Skeletal muscle tissue (tissue), 4 donors: ENCODE data around the gene CTNNA2. TPM values are rescaled to one million over a fixed set of nuclear protein-coding genes. Genes with fewer than 3 reads are reported as not detected.

Source experiments
- H3K27ac ChIP-seq: one replicate; pipeline ENCODE4 v1.7.0; 2013; ENCODE audit warnings: mild to moderate bottlenecking, low read depth, low read length, inconsistent platforms
- H3K27me3 ChIP-seq, 3 donors: one replicate each; pipeline ENCODE4 v1.7.0; 2013; ENCODE audit warnings: low read length in 3 of 3; ENCODE audit not compliant: control insufficient read depth in 3 of 3, insufficient read depth in 3 of 3
- H3K36me3 ChIP-seq, 3 donors: one replicate each; pipeline ENCODE4 v1.7.0; 2013; ENCODE audit warnings: low read length in 3 of 3; ENCODE audit not compliant: control insufficient read depth in 3 of 3, insufficient read depth in 3 of 3
- H3K4me1 ChIP-seq, 3 donors: one replicate each; pipeline ENCODE4 v1.7.0; 2013; ENCODE audit warnings: low read length in 3 of 3, mild to moderate bottlenecking in 3 of 3; ENCODE audit not compliant: control insufficient read depth in 3 of 3, insufficient read depth in 3 of 3
- H3K4me3 ChIP-seq, 3 donors: one replicate each; pipeline ENCODE4 v1.7.0; 2013; ENCODE audit warnings: low read length in 3 of 3
- H3K9ac ChIP-seq, 3 donors: one replicate each; pipeline ENCODE4 v1.7.0; 2013; ENCODE audit warnings: low read length in 3 of 3, mild to moderate bottlenecking in 3 of 3, moderate library complexity in 2 of 3, low read depth in 1 of 3
- H3K9me3 ChIP-seq, 3 donors: one replicate each; pipeline ENCODE4 v1.7.0; 2013; ENCODE audit warnings: low read length in 3 of 3; ENCODE audit not compliant: control insufficient read depth in 3 of 3
- total RNA-seq: library from RNA; depleted of rRNA; stranded (reverse); fragments of >200 nt; gene quantifications from one replicate; pipeline ENCODE4 v1.2.3, GENCODE V29; 2014
- donor health status: Osteomylitis.

Gene CTNNA2
- total RNA-seq, 1 donor from 2014 or later: 1.0 TPM

GRCh38 chr2:80068038-80068731 is 555.3 kb downstream of the CTNNA2 start:
- Histone ChIP-seq H3K27me3 (no peaks in the 10 kb centered on the region), H3K27ac (no peak overlapping the region), H3K4me3 (no peak overlapping the region), H3K4me1 (no peaks in the 10 kb centered on the region), H3K9me3 (no peaks in the 10 kb centered on the region), H3K36me3 (no peaks in the 10 kb centered on the region), H3K9ac (no peak overlapping the region)

GRCh38 chr2:80070587-80070986 is 557.7 kb downstream of the CTNNA2 start:
- no peaks in the 10 kb centered on the region for H3K27me3 ChIP-seq
- no peaks in the 10 kb centered on the region for H3K4me1 ChIP-seq
- no peak overlapping the region for H3K4me3 ChIP-seq
- H3K27ac ChIP-seq: no peak overlapping the region
- no peaks in the 10 kb centered on the region for H3K36me3 ChIP-seq
- H3K9me3 ChIP-seq: no peaks in the 10 kb centered on the region
- no peak overlapping the region for H3K9ac ChIP-seq

DNA sequence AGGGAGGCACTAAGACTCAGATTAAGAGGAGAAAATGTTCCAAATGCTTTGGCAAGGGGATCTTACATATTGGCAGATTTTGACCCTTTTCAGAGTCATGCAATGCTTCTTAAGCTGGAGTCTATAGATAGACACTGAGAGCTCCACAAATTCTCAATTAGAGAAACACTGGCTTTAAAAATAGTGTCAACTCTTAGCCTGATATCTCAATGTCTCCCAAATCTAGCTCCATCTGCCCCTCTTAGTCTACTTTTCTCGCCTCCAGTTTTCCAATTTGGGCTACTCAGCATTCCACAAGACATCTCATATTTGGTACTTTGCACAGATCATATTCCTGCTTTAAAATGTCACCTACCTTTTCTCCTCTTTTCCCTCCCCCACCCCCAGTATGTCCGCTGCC is 559.1 kb downstream of the CTNNA2 start:
- no peaks in the 10 kb centered on the region for H3K4me1 ChIP-seq
- no peaks in the 10 kb centered on the region for H3K9me3 ChIP-seq
- H3K4me3 ChIP-seq: no peak overlapping the region
- no peak overlapping the region for H3K27ac ChIP-seq
- H3K27me3 ChIP-seq: no peaks in the 10 kb centered on the region
- H3K9ac ChIP-seq: no peak overlapping the region
- H3K36me3 ChIP-seq: no peaks in the 10 kb centered on the region

DNA sequence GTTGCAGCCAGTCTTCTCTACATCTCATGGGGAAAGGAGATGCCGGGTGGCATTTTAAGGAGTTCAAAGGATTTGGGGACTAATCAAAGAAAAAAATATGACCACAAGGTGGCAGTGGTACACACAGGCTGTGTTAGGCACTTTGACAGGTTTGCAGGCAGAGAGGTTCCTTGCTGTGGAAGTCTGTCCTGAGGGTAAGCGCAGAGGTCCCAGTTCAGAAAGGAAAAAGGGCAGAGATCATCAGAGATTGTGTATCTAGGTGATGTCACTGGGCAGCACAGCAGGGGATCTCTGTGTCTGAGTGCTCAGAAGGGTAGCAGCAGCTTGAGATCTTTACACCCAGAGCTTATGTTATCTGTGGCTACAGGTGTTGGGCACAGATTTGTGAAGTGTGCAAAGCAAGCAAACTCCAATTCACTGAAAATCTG is 560.3 kb downstream of the CTNNA2 start:
- Histone ChIP-seq H3K27ac (no peak overlapping the region), H3K9me3 (no peaks in the 10 kb centered on the region), H3K4me3 (no peak overlapping the region), H3K36me3 (no peaks in the 10 kb centered on the region), H3K9ac (no peak overlapping the region), H3K4me1 (no peaks in the 10 kb centered on the region), H3K27me3 (no peaks in the 10 kb centered on the region)

GRCh38 chr2:80074321-80075070 is 561.6 kb downstream of the CTNNA2 start:
- Histone ChIP-seq H3K27me3 (no peaks in the 10 kb centered on the region), H3K36me3 (no peaks in the 10 kb centered on the region), H3K4me3 (no peak overlapping the region), H3K4me1 (no peaks in the 10 kb centered on the region), H3K9me3 (no peaks in the 10 kb centered on the region), H3K27ac (no peak overlapping the region), H3K9ac (no peak overlapping the region)

DNA sequence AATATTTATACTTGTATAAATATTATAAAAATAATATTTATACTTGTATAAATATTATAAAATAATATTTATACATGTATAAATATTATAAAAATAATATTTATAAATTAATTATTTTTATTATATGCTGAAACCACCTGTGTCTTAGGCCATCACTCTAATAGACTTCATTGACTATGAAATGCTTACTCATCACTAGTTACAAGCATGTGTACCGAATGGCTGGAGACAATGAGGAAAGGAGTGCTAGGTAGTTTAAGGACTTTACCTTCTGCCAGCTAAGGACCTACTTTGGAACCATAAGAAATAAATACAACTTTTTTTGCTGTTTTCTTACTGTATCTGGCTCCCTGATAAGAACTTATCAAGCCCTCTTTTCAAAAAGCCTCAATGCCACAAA is 562.9 kb downstream of the CTNNA2 start:
- no peak overlapping the region for H3K27ac ChIP-seq
- no peak overlapping the region for H3K9ac ChIP-seq
- no peaks in the 10 kb centered on the region for H3K4me1 ChIP-seq
- no peaks in the 10 kb centered on the region for H3K36me3 ChIP-seq
- H3K4me3 ChIP-seq: no peak overlapping the region
- no peaks in the 10 kb centered on the region for H3K9me3 ChIP-seq
- no peaks in the 10 kb centered on the region for H3K27me3 ChIP-seq

DNA sequence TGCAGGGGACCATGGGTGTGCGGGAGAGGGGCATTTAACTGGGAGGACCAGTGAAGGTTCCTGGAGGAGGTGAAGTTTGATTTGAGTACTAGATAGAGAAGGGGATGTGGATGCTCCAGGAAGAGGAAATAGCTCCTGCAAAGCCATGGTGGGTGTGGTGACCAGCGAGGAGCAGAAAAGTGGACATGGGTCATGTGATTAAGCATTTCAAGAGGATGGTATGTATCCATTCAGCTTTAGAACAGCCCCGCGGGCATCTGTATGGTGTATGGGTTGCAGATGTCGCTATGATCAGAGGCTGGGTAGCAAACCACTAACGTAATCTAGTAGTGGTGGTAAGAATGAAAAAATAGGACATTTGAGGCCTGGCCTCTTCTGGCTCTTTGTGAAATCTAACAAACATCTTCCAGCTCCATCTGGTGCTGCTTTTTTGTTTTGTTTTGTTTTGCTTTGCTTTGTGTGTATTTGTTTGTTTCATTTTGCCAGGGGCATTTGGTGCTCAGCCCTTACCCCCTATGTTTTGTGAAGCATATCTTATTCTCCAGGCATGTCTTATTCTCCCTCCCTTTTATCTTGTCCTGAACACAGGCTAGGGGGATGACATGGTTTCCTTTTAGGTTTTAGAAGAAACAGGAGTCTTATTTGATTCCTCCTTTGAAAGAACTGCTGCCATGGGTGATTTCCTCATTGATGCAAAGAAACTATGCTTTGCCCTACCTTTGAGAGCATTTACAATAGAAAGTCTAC is 565.6 kb downstream of the CTNNA2 start:
- no peaks in the 10 kb centered on the region for H3K4me1 ChIP-seq
- H3K27me3 ChIP-seq: no peaks in the 10 kb centered on the region
- H3K27ac ChIP-seq: no peak overlapping the region
- no peaks in the 10 kb centered on the region for H3K9me3 ChIP-seq
- H3K9ac ChIP-seq: no peak overlapping the region
- H3K36me3 ChIP-seq: no peaks in the 10 kb centered on the region
- H3K4me3 ChIP-seq: no peak overlapping the region

- Histone ChIP-seq H3K36me3 (no peaks in the 10 kb centered on the region), H3K4me3 (no peak overlapping the region), H3K27ac (no peak overlapping the region), H3K9ac (no peak overlapping the region), H3K27me3 (no peaks in the 10 kb centered on the region), H3K4me1 (no peaks in the 10 kb centered on the region), H3K9me3 (no peaks in the 10 kb centered on the region)
These were observed 568.1 kb downstream of the CTNNA2 start for GRCh38 chr2:80080957-80081356.

GRCh38 chr2:80086831-80087230 is 574.0 kb downstream of the CTNNA2 start:
- Histone ChIP-seq H3K4me1 (no peaks in the 10 kb centered on the region), H3K27me3 (no peaks in the 10 kb centered on the region), H3K36me3 (no peaks in the 10 kb centered on the region), H3K4me3 (no peak overlapping the region), H3K9me3 (no peaks in the 10 kb centered on the region), H3K27ac (no peak overlapping the region), H3K9ac (no peak overlapping the region)

DNA sequence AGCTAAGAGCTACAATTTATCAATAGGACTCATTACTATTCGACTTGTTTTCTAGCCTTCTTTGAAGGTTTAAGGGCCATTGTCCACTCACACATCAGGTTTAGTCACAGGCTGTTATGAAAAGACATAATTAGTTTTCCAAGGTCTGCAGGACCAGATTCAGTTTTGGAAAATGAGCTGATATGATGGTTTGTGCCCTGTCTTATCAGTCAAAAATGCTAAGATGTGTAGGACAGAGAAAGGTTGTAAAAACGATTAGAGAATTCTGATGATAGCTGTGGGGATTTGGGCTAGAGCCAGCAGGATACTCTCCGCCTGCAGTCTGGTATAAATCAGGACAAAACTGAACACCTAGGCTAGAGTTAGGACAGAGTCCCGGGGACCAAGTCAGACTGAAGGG is 578.4 kb downstream of the CTNNA2 start:
- Histone ChIP-seq H3K27me3 (no peaks in the 10 kb centered on the region), H3K4me1 (no peaks in the 10 kb centered on the region), H3K9ac (no peak overlapping the region), H3K4me3 (no peak overlapping the region), H3K27ac (no peak overlapping the region), H3K9me3 (no peaks in the 10 kb centered on the region), H3K36me3 (no peaks in the 10 kb centered on the region)
